Right lobe of liver (tissue), 6 donors: ENCODE results near the gene ITCH. TPM values are rescaled to one million over a fixed set of nuclear protein-coding genes. Genes with fewer than 3 reads are reported as not detected.
A peak's percentile ranks its signal among the peaks of the same experiment; 100 is the strongest.
"Not testable (repeated sequence)": the region's sequence is repeated elsewhere in the genome, so short reads cannot be mapped to it uniquely, and the experiment has no call there.

ENCODE experiments used
- ATAC-seq, 4 donors: fragments of 200-7000 bp; cut with Tn5 transposase; one replicate each; pipeline ENCODE4 v1.9.1; 2020; ENCODE audit warnings: mild to moderate bottlenecking in 4 of 4, moderate library complexity in 4 of 4
- DNase-seq, 3 donors: peaks; one replicate each; pipeline ENCODE4 v3.0.0-alpha.2; 2020
- H3K27ac ChIP-seq, 3 donors: fragments of 200-600 bp; one replicate each; pipeline ENCODE4 v1.8.0; 2022
- H3K27me3 ChIP-seq, 2 donors: fragments of 200-600 bp; one replicate each; pipeline ENCODE4 v1.8.0; 2022
- H3K36me3 ChIP-seq, 4 donors: fragments of 200-600 bp; sonication (generic) in 1 of 4; one replicate each; pipeline versions ENCODE4 v1.5.1 to v1.8.0; 2017 to 2022; ENCODE audit warnings: control low read depth in 1 of 4
- H3K4me1 ChIP-seq, 4 donors: fragments of 200-600 bp; sonication (generic) in 1 of 4; one replicate each; pipeline versions ENCODE4 v1.5.1 to v1.8.0; 2017 to 2022; ENCODE audit warnings: control low read depth in 1 of 4
- H3K4me3 ChIP-seq, 3 donors: fragments of 200-600 bp; one replicate each; pipeline ENCODE4 v1.8.0; 2022
- H3K9me3 ChIP-seq, 4 donors: fragments of 200-600 bp; sonication (generic) in 1 of 4; one replicate each; pipeline versions ENCODE4 v1.5.1 to v1.8.0; 2017 to 2022; ENCODE audit warnings: control low read depth in 1 of 4
- POLR2A ChIP-seq: fragments of 450-650 bp; IDR thresholded peaks from one replicate; pipeline ENCODE4 v1.6.1; 2017; ENCODE audit warnings: antibody characterized with exemption, mild to moderate bottlenecking
- WGBS: methylation state at CpG from one replicate; pipeline ENCODE4 v1.1.6; 2018; ENCODE audit warnings: low coverage, low lambda C conversion rate; ENCODE audit not compliant: insufficient coverage; ENCODE audit errors: missing lambda C conversion rate; 5-methylcytosine and 5-hydroxymethylcytosine counted together
- intact Hi-C, 2 donors: fragments of 100-400 bp; cut with DNase I; formaldehyde crosslinking; loops; one replicate each; pipeline versions ENCODE4 v1.11.2 to v1.14.1; 2022
- total RNA-seq, 6 experiments: library from RNA; depleted of rRNA in 2 of 6; stranded (reverse); fragments of >200 nt in 2 of 6; fragmentation: NEBNext Ultra II Directional in 3 of 6; extraction: Animal tissue kit (Norgen Biotek cat#: 25700) in 3 of 6; gene quantifications; one replicate each; pipeline versions ENCODE4 v1.1.0 to v1.2.4, GENCODE V29; 2016 to 2023
- TF ChIP-seq, protein P1 (sequence below), 4 donors: fragments of 200-600 bp in 3 of 4; fragments of 450-650 bp in 1 of 4; IDR thresholded peaks; one replicate each; pipeline versions ENCODE4 v1.5.1 to v1.8.0; 2016 to 2022; ENCODE audit warnings: antibody characterized with exemption in 4 of 4, mild to moderate bottlenecking in 2 of 4
- donor health status: DM: no; HTN: yes; CAD: no.
- donor health status: DM: no; HTN: no; CAD: no.
- donor health status: DM: no; HTN: no; CAD: no.
- donor health status: DM: no; HTN: yes; CAD: no.
- donor health status: DM: no; HTN: yes; CAD: no.

The ITCH gene
- total RNA-seq, 6 experiments from 2014 or later: 32.8 to 71.4 (median 44.1) TPM

DNA sequence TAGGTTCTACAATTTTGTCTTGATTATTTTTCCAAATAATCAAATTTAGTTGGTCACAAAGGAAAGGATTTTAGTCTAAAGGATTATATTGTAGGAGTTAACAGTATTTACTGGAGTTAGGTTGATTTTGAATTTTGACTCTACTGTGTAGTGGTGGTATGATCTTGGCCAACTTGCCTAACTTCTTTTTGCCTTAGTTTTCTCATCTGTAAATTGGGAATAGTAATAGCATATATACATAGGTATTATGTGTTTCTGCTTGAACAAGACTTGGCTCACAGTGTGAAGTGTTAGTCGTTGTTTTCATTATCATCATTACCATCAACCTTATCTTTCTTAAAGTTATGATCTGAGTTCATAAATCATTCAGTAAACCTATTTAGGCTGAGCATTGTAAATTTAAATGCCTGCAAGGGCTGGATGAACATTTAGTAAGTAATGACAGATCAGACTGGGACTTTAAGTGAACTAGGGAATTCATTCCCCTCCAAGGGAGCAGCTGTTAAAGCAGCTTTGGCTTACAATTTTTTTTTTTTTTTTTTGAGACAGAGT lies 11.2 kb downstream of the ITCH start:
- Histone ChIP-seq H3K27ac (no peak overlapping the region), H3K9me3 (no peaks in the 10 kb centered on the region), H3K4me1 (peaks cover 0 to 44% (median 10%) of the 10 kb centered on the region in 4 donors), H3K36me3 (peaks cover 0 to 29% (median 7%) of the 10 kb centered on the region in 4 donors), H3K27me3 (no peaks in the 10 kb centered on the region), H3K4me3 (no peak overlapping the region)
- DNase-seq: no peak
- 31% methylated on average over 1 of the region's 1 CpG for WGBS
- ATAC-seq: no peak
- intact Hi-C loops: no loop called here
- TF ChIP-seq, protein P1, sequence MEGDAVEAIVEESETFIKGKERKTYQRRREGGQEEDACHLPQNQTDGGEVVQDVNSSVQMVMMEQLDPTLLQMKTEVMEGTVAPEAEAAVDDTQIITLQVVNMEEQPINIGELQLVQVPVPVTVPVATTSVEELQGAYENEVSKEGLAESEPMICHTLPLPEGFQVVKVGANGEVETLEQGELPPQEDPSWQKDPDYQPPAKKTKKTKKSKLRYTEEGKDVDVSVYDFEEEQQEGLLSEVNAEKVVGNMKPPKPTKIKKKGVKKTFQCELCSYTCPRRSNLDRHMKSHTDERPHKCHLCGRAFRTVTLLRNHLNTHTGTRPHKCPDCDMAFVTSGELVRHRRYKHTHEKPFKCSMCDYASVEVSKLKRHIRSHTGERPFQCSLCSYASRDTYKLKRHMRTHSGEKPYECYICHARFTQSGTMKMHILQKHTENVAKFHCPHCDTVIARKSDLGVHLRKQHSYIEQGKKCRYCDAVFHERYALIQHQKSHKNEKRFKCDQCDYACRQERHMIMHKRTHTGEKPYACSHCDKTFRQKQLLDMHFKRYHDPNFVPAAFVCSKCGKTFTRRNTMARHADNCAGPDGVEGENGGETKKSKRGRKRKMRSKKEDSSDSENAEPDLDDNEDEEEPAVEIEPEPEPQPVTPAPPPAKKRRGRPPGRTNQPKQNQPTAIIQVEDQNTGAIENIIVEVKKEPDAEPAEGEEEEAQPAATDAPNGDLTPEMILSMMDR (IDR thresholded peaks at IDR 0.05): no peak
- no peak for TF ChIP-seq POLR2A

DNA sequence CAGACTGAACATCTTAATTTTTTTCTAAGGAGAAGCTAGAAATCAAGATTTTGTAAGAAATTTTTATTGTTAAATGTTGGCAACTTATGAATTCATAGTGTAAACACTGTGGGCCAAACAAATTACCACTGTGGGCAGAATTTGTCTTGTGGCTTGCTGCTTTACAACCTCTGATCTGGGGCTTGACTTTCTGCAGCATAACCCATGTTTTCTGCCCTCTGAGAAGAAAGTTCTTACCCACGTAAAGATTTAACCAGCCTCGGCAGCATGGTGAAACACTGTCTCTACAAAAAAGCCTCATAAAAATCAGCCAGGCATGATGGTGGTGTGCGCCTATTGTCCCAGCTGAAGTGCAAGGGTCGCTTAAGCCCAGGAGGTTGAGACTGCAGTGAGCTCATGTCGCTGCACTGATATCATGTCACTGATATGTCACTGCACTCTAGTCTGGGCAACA lies 12.9 kb downstream of the ITCH start:
- DNase-seq (no peak), ATAC-seq (peak; percentile 60 to 76 (median 66))
- Histone ChIP-seq H3K27me3 (no peaks in the 10 kb centered on the region), H3K27ac (peak overlapping the region in 2 of 3 donors; percentile 38 to 47), H3K36me3 (peaks cover 0 to 15% (median 0%) of the 10 kb centered on the region in 4 donors), H3K4me3 (no peak overlapping the region), H3K9me3 (no peaks in the 10 kb centered on the region), H3K4me1 (peaks cover 0 to 53% (median 13%) of the 10 kb centered on the region in 4 donors)
- 35% methylated on average over 4 of the region's 5 CpGs for WGBS
- TF ChIP-seq, protein P1 (IDR thresholded peaks at IDR 0.05): no peak
- TF ChIP-seq POLR2A: no peak
- intact Hi-C loops: no loop called here

DNA sequence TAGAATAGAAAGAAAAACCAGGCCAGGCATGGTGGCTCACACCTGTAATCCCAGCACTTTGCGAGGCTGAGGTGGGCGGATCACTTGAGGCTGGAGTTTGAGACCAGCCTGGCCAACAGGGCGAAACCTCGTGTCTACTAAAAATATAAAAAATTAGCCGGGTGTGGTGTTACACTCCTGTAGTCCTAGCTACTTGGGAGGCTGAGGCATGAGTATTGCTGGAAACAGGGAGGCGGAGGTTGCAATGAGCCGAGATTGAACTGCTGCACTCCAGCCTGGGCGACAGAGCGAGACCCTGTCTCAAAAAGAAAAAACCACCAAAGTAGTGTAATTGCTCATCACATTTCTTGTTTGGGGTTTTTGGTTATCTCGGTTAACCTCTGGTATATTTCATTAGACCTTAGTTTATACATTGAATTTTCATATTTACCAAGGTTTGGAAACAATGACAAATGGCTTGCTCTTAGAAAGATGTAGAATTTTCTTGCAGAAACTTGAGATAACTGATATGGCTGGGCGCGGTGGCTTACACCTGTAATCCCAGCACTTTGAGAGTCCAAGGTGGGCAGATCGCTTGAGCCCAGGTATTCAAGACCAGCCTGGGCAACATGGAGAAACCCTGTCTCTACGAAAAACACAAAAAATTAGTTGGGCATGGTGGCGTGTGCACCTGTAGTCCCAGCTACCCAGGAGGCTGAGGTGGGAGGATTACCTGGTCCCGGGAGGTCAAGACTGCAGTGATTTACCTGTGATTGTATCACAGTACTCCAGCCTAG lies 14.2 kb downstream of the ITCH start:
- Histone ChIP-seq H3K4me1 (peaks cover 0 to 64% (median 20%) of the 10 kb centered on the region in 4 donors), H3K27ac (peak overlapping the region in 1 of 3 donors; percentile 53), H3K4me3 (no peak overlapping the region), H3K9me3 (no peaks in the 10 kb centered on the region), H3K36me3 (peaks cover 0 to 8% (median 0%) of the 10 kb centered on the region in 4 donors), H3K27me3 (no peaks in the 10 kb centered on the region)
- ATAC-seq (no peak), DNase-seq (no peak)
- intact Hi-C loops: no loop called here
- no peak for TF ChIP-seq POLR2A
- TF ChIP-seq, protein P1 (IDR thresholded peaks at IDR 0.05): no peak
- 85% methylated on average over 16 of the region's 16 CpGs for WGBS

DNA sequence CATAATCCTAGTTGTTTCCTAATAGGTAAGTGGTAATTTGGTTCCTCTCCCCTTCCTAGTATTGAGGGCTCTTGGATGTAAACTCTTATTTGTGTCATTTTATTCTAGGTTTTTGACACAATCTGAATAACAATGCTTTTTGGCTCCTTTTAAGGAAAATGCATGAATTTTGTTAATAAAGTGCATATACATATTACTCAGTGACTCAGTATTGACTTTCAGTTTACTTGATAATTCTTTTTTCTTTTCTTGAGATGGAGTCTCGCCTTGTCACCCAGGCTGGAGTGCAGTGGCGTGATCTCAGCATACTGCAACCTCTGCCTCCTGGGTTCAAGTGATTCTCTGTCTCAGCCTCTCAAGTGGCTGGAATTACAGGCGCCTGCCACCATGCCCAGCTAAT lies 19.1 kb downstream of the ITCH start:
- intact Hi-C loops: no loop called here
- ATAC-seq: no peak
- H3K27ac ChIP-seq: peak overlapping the region in 1 of 3 donors; percentile 70
- no peaks in the 10 kb centered on the region for H3K27me3 ChIP-seq
- H3K9me3 ChIP-seq: no peaks in the 10 kb centered on the region
- 96% methylated on average over 3 of the region's 3 CpGs for WGBS
- no peaks in the 10 kb centered on the region for H3K36me3 ChIP-seq
- H3K4me3 ChIP-seq: no peak overlapping the region
- peaks cover 0 to 71% (median 23%) of the 10 kb centered on the region in 4 donors for H3K4me1 ChIP-seq
- TF ChIP-seq POLR2A: no peak
- TF ChIP-seq, protein P1 (IDR thresholded peaks at IDR 0.05): no peak
- DNase-seq: no peak

DNA sequence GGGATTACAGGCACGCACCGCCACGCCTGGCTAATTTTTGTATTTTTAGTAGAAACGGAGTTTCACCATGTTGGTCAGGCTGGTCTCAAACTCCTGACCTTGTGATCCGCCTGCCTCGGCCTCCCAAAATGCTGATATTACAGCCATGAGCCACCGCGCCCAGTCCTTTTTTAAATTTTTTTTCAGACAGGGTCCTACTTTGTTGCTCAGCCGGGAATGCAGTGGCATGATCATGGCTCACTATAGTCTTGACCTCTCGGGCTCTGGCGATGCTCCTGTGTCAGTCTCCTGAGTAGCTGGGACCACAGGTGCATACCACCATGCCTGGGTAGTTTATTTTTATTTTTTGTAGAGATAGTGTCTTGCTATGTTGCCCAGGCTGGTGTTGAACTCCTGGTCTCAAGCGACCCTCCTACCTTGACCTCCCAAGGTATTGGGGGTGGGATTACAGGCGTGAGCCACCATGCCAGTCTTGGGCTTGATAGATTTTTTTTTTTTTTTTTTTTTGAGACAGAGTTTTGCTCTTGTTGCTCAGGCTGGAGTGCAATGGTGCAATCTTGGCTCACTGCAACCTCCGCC lies 19.9 kb downstream of the ITCH start:
- peak in 1 of 3 donors; percentile 34 for DNase-seq
- H3K27ac ChIP-seq, H3K27me3 ChIP-seq, H3K9me3 ChIP-seq, intact Hi-C loops, H3K36me3 ChIP-seq, H3K4me3 ChIP-seq, ATAC-seq: not testable (repeated sequence)
- WGBS: 95% methylated on average over 9 of the region's 14 CpGs
- peaks cover 0 to 69% (median 26%) of the 10 kb centered on the region in 4 donors for H3K4me1 ChIP-seq
